Thoracic aorta (tissue), 2 donors: ENCODE results near the gene CPO. TPM values are rescaled to one million over a fixed set of nuclear protein-coding genes. Genes with fewer than 3 reads are reported as not detected.

ENCODE experiments used
- ATAC-seq: fragments of 150-250 bp; one replicate; pipeline ENCODE4 v1.8.0; 2017; ENCODE audit warnings: low read depth; ENCODE audit not compliant: insufficient number of reproducible peaks, low FRiP score
- DNase-seq: peaks from one replicate; pipeline ENCODE4 v3.0.0-alpha.2; 2020; ENCODE audit warnings: low spot score
- H3K27ac ChIP-seq, 2 donors: fragments of 200-600 bp; sonication (generic); 1 replicate in 1 of 2; 2 replicates in 1 of 2; pipeline ENCODE4 v1.5.1; 2016; ENCODE audit warnings: mild to moderate bottlenecking in 2 of 2, moderate library complexity in 2 of 2
- H3K27me3 ChIP-seq: fragments of 200-600 bp; sonication (generic); replicated peaks from 2 replicates; pipeline ENCODE4 v1.6.0; 2016; ENCODE audit warnings: mild to moderate bottlenecking; ENCODE audit not compliant: insufficient read depth
- H3K36me3 ChIP-seq: fragments of 200-600 bp; sonication (generic); one replicate; pipeline ENCODE4 v1.5.1; 2016
- H3K4me1 ChIP-seq, 2 donors: fragments of 200-600 bp; sonication (generic); 1 replicate in 1 of 2; 2 replicates in 1 of 2; pipeline versions ENCODE4 v1.5.1 to v1.6.0; 2016; ENCODE audit warnings: low read depth in 2 of 2, mild to moderate bottlenecking in 1 of 2; ENCODE audit not compliant: control insufficient read depth in 1 of 2
- H3K4me3 ChIP-seq: fragments of 200-600 bp; sonication (generic); 2 replicates; pipeline ENCODE4 v1.5.1; 2016; ENCODE audit warnings: mild to moderate bottlenecking
- H3K9me3 ChIP-seq: fragments of 200-600 bp; sonication (generic); 2 replicates; pipeline ENCODE4 v1.5.1; 2016
- CTCF ChIP-seq: fragments of 200-600 bp; sonication (generic); IDR thresholded peaks from one replicate; pipeline ENCODE4 v1.5.1; 2019; ENCODE audit warnings: antibody characterized with exemption
- total RNA-seq, 2 donors: library from RNA; depleted of rRNA; stranded (reverse); fragments of >200 nt; gene quantifications; one replicate each; pipeline versions ENCODE4 v1.1.0 to v1.2.3, GENCODE V29; 2016

CPO gene
- total RNA-seq, 2 donors from 2014 or later = 3.0 TPM; not detected in 1

GRCh38 chr2:206958261-206958660, 18.9 kb downstream of the CPO start:
- Histone ChIP-seq H3K9me3 (no peaks in the 10 kb centered on the region), H3K4me1 (peaks cover 7 to 12% of the 10 kb centered on the region in 2 donors), H3K27ac (no peak overlapping the region), H3K27me3 (no peaks in the 10 kb centered on the region), H3K36me3 (no peaks in the 10 kb centered on the region), H3K4me3 (no peak overlapping the region)
- ATAC-seq (no peak), DNase-seq (no peak)
- TF ChIP-seq CTCF = no peak

- H3K4me3 ChIP-seq = peak overlapping the region; percentile 54
- ATAC-seq (peak; percentile 68), DNase-seq (no peak)
- no peaks in the 10 kb centered on the region for H3K27me3 ChIP-seq
- peaks cover 11 to 55% of the 10 kb centered on the region in 2 donors for H3K4me1 ChIP-seq
- no peak for TF ChIP-seq CTCF
- H3K9me3 ChIP-seq = no peaks in the 10 kb centered on the region
- peak overlapping the region; percentile 18 to 31 for H3K27ac ChIP-seq
- H3K36me3 ChIP-seq = no peaks in the 10 kb centered on the region
Measured at GRCh38 chr2:206962966-206963365, 23.6 kb downstream of the CPO start.

GRCh38 chr2:206968134-206969086, 29.1 kb downstream of the CPO start:
- H3K9me3 ChIP-seq = no peaks in the 10 kb centered on the region
- ATAC-seq = peak; percentile 95
- H3K27me3 ChIP-seq = no peaks in the 10 kb centered on the region
- H3K4me3 ChIP-seq = peak overlapping the region; percentile 53
- no peak for TF ChIP-seq CTCF
- peak overlapping the region; percentile 57 to 81 for H3K27ac ChIP-seq
- H3K4me1 ChIP-seq = peaks cover 13 to 60% of the 10 kb centered on the region in 2 donors
- H3K36me3 ChIP-seq = no peaks in the 10 kb centered on the region
- no peak for DNase-seq

GRCh38 chr2:206969192-206969591, 29.9 kb downstream of the CPO start:
- Histone ChIP-seq H3K4me3 (no peak overlapping the region), H3K4me1 (peaks cover 13 to 57% of the 10 kb centered on the region in 2 donors), H3K9me3 (no peaks in the 10 kb centered on the region), H3K36me3 (no peaks in the 10 kb centered on the region), H3K27ac (peak overlapping the region; percentile 57 to 81), H3K27me3 (no peaks in the 10 kb centered on the region)
- DNase-seq (no peak), ATAC-seq (no peak)
- no peak for TF ChIP-seq CTCF

- H3K36me3 ChIP-seq = no peaks in the 10 kb centered on the region
- H3K27me3 ChIP-seq = no peaks in the 10 kb centered on the region
- DNase-seq = no peak
- H3K9me3 ChIP-seq = no peaks in the 10 kb centered on the region
- H3K4me1 ChIP-seq = peaks cover 13 to 55% of the 10 kb centered on the region in 2 donors
- no peak for TF ChIP-seq CTCF
- no peak overlapping the region for H3K4me3 ChIP-seq
- no peak overlapping the region for H3K27ac ChIP-seq
- no peak for ATAC-seq
Measured at GRCh38 chr2:206970589-206971360, 31.5 kb downstream of the CPO start.
